ENCODE measurements around the gene NUFIP1. TPM values are rescaled to one million over a fixed set of nuclear protein-coding genes. Genes with fewer than 3 reads are reported as not detected.

Gene NUFIP1
- total and polyA plus RNA-seq, 7 experiments from 2014 or later = 3.7 to 6.6 (median 5.3) TPM

GRCh38 chr13:44934724-44935123 lies 54.5 kb downstream of the NUFIP1 start:
- H3K9me3 Mint-ChIP-seq = peaks cover 0 to 2% (median 0%) of the 10 kb centered on the region in 11 donors
- ATAC-seq = no peak
- H3K4me1 Mint-ChIP-seq = peaks cover 0 to 5% (median 0%) of the 10 kb centered on the region in 7 donors
- peaks cover 0 to 3% (median 0%) of the 10 kb centered on the region in 5 donors for H3K36me3 Mint-ChIP-seq
- Histone ChIP-seq H3K4me3 (ENCODE audit: low read length) (no peak overlapping the region), H3K36me3 (ENCODE audit: control insufficient read depth in 2 of 3, insufficient read depth in 3 of 3, low read length in 3 of 3) (no peaks in the 10 kb centered on the region), H3K9me3 (ENCODE audit: control insufficient read depth in 2 of 3, low read length in 3 of 3) (no peaks in the 10 kb centered on the region), H3K27ac (ENCODE audit: low read depth, low read length) (no peak overlapping the region), H3K27me3 (ENCODE audit: control insufficient read depth in 2 of 2, insufficient read depth in 2 of 2, low read length in 2 of 2) (no peaks in the 10 kb centered on the region), H3K4me1 (ENCODE audit: control insufficient read depth in 2 of 2, insufficient read depth in 2 of 2, low read length in 2 of 2) (no peaks in the 10 kb centered on the region)
- intact Hi-C loops (cut with micrococcal nuclease) = no loop called here
- H3K27ac Mint-ChIP-seq = peak overlapping the region in 1 of 9 donors; percentile 33
- CTCF ChIA-PET = no interaction called here
- DNase-seq = no peak
- POLR2A ChIA-PET = interaction anchor here (0.7 kb wide), 1 partner anchor 16 kb away, joined by 3 read pairs; no protein-coding TSS in a partner anchor
- no peak overlapping the region for H3K4me3 Mint-ChIP-seq
- peaks cover 0 to 5% (median 0%) of the 10 kb centered on the region in 5 donors for H3K27me3 Mint-ChIP-seq

GRCh38 chr13:44932850-44933251 lies 56.4 kb downstream of the NUFIP1 start:
- H3K36me3 Mint-ChIP-seq = peaks cover 0 to 3% (median 0%) of the 10 kb centered on the region in 5 donors
- H3K4me3 Mint-ChIP-seq = no peak overlapping the region
- H3K9me3 Mint-ChIP-seq = peaks cover 0 to 2% (median 0%) of the 10 kb centered on the region in 11 donors
- Histone ChIP-seq H3K36me3 (ENCODE audit: control insufficient read depth in 2 of 3, insufficient read depth in 3 of 3, low read length in 3 of 3) (no peaks in the 10 kb centered on the region), H3K4me3 (ENCODE audit: low read length) (no peak overlapping the region), H3K9me3 (ENCODE audit: control insufficient read depth in 2 of 3, low read length in 3 of 3) (no peaks in the 10 kb centered on the region), H3K27ac (ENCODE audit: low read depth, low read length) (no peak overlapping the region), H3K4me1 (ENCODE audit: control insufficient read depth in 2 of 2, insufficient read depth in 2 of 2, low read length in 2 of 2) (no peaks in the 10 kb centered on the region), H3K27me3 (ENCODE audit: control insufficient read depth in 2 of 2, insufficient read depth in 2 of 2, low read length in 2 of 2) (no peaks in the 10 kb centered on the region)
- H3K27me3 Mint-ChIP-seq = peaks cover 0 to 5% (median 2%) of the 10 kb centered on the region in 5 donors
- ChIA-PET CTCF (interaction anchor here (0.6 kb wide), 1 partner anchor 24 kb away, joined by 3 read pairs; no protein-coding TSS in a partner anchor), POLR2A (no interaction called here)
- no peak for ATAC-seq
- H3K27ac Mint-ChIP-seq = no peak overlapping the region
- intact Hi-C loops (cut with micrococcal nuclease) = no loop called here
- peaks cover 0 to 5% (median 0%) of the 10 kb centered on the region in 7 donors for H3K4me1 Mint-ChIP-seq
- DNase-seq = no peak

- CTCF ChIA-PET = interaction anchor here (0.6 kb wide), 1 partner anchor 25 kb away, joined by 3 read pairs; no protein-coding TSS in a partner anchor
- intact Hi-C loops (cut with micrococcal nuclease) = no loop called here
- ATAC-seq = no peak
- Histone ChIP-seq H3K9me3 (ENCODE audit: control insufficient read depth in 2 of 3, low read length in 3 of 3) (no peaks in the 10 kb centered on the region), H3K27ac (ENCODE audit: low read depth, low read length) (no peak overlapping the region), H3K4me1 (ENCODE audit: control insufficient read depth in 2 of 2, insufficient read depth in 2 of 2, low read length in 2 of 2) (no peaks in the 10 kb centered on the region), H3K36me3 (ENCODE audit: control insufficient read depth in 2 of 3, insufficient read depth in 3 of 3, low read length in 3 of 3) (no peaks in the 10 kb centered on the region), H3K27me3 (ENCODE audit: control insufficient read depth in 2 of 2, insufficient read depth in 2 of 2, low read length in 2 of 2) (no peaks in the 10 kb centered on the region), H3K4me3 (ENCODE audit: low read length) (no peak overlapping the region)
- Mint-ChIP-seq H3K27me3 (peaks cover 0 to 6% (median 4%) of the 10 kb centered on the region in 5 donors), H3K36me3 (peaks cover 0 to 3% (median 0%) of the 10 kb centered on the region in 5 donors), H3K4me1 (peaks cover 0 to 5% (median 0%) of the 10 kb centered on the region in 7 donors), H3K9me3 (peaks cover 0 to 2% (median 0%) of the 10 kb centered on the region in 11 donors), H3K27ac (no peak overlapping the region), H3K4me3 (no peak overlapping the region)
- DNase-seq = no peak
- POLR2A ChIA-PET = no interaction called here
Observed at GRCh38 chr13:44932171-44932849, 57.0 kb downstream of the NUFIP1 start.

- Histone ChIP-seq H3K36me3 (ENCODE audit: control insufficient read depth in 2 of 3, insufficient read depth in 3 of 3, low read length in 3 of 3) (no peaks in the 10 kb centered on the region), H3K27ac (ENCODE audit: low read depth, low read length) (no peak overlapping the region), H3K27me3 (ENCODE audit: control insufficient read depth in 2 of 2, insufficient read depth in 2 of 2, low read length in 2 of 2) (no peaks in the 10 kb centered on the region), H3K4me3 (ENCODE audit: low read length) (no peak overlapping the region), H3K4me1 (ENCODE audit: control insufficient read depth in 2 of 2, insufficient read depth in 2 of 2, low read length in 2 of 2) (no peaks in the 10 kb centered on the region), H3K9me3 (ENCODE audit: control insufficient read depth in 2 of 3, low read length in 3 of 3) (no peaks in the 10 kb centered on the region)
- ATAC-seq = no peak
- intact Hi-C loops (cut with micrococcal nuclease) = no loop called here
- peaks cover 1 to 14% (median 5%) of the 10 kb centered on the region in 5 donors for H3K27me3 Mint-ChIP-seq
- ChIA-PET POLR2A (no interaction called here), CTCF (no interaction called here)
- H3K36me3 Mint-ChIP-seq = no peaks in the 10 kb centered on the region
- H3K4me3 Mint-ChIP-seq = no peak overlapping the region
- no peak for DNase-seq
- no peak overlapping the region for H3K27ac Mint-ChIP-seq
- peaks cover 0 to 5% (median 0%) of the 10 kb centered on the region in 7 donors for H3K4me1 Mint-ChIP-seq
- H3K9me3 Mint-ChIP-seq = peaks cover 0 to 2% (median 0%) of the 10 kb centered on the region in 11 donors
Observed at GRCh38 chr13:44930963-44931623, 58.2 kb downstream of the NUFIP1 start.

- H3K36me3 ChIP-seq (ENCODE audit: control insufficient read depth in 2 of 3, insufficient read depth in 3 of 3, low read length in 3 of 3) = no peaks in the 10 kb centered on the region
- no peaks in the 10 kb centered on the region for H3K4me1 ChIP-seq (ENCODE audit: control insufficient read depth in 2 of 2, insufficient read depth in 2 of 2, low read length in 2 of 2)
- Mint-ChIP-seq H3K27me3 (peaks cover 4 to 18% (median 8%) of the 10 kb centered on the region in 5 donors), H3K4me3 (no peak overlapping the region), H3K4me1 (peaks cover 0 to 5% (median 0%) of the 10 kb centered on the region in 7 donors), H3K36me3 (no peaks in the 10 kb centered on the region), H3K27ac (no peak overlapping the region), H3K9me3 (peaks cover 0 to 2% (median 0%) of the 10 kb centered on the region in 11 donors)
- no peaks in the 10 kb centered on the region for H3K9me3 ChIP-seq (ENCODE audit: control insufficient read depth in 2 of 3, low read length in 3 of 3)
- ATAC-seq (no peak), DNase-seq (no peak)
- H3K4me3 ChIP-seq (ENCODE audit: low read length) = no peak overlapping the region
- ChIA-PET POLR2A (no interaction called here), CTCF (no interaction called here)
- intact Hi-C loops (cut with micrococcal nuclease) = no loop called here
- no peaks in the 10 kb centered on the region for H3K27me3 ChIP-seq (ENCODE audit: control insufficient read depth in 2 of 2, insufficient read depth in 2 of 2, low read length in 2 of 2)
- H3K27ac ChIP-seq (ENCODE audit: low read depth, low read length) = no peak overlapping the region
Observed at GRCh38 chr13:44930280-44930679, 59.0 kb downstream of the NUFIP1 start.

- H3K4me3 Mint-ChIP-seq = no peak overlapping the region
- H3K36me3 ChIP-seq (ENCODE audit: control insufficient read depth in 2 of 3, insufficient read depth in 3 of 3, low read length in 3 of 3) = no peaks in the 10 kb centered on the region
- H3K9me3 ChIP-seq (ENCODE audit: control insufficient read depth in 2 of 3, low read length in 3 of 3) = no peaks in the 10 kb centered on the region
- H3K36me3 Mint-ChIP-seq = no peaks in the 10 kb centered on the region
- POLR2A ChIA-PET = no interaction called here
- peaks cover 7 to 24% (median 14%) of the 10 kb centered on the region in 5 donors for H3K27me3 Mint-ChIP-seq
- intact Hi-C loops (cut with micrococcal nuclease) = no loop called here
- DNase-seq (no peak), ATAC-seq (no peak)
- H3K4me3 ChIP-seq (ENCODE audit: low read length) = no peak overlapping the region
- H3K4me1 Mint-ChIP-seq = peaks cover 0 to 3% (median 0%) of the 10 kb centered on the region in 7 donors
- H3K4me1 ChIP-seq (ENCODE audit: control insufficient read depth in 2 of 2, insufficient read depth in 2 of 2, low read length in 2 of 2) = no peaks in the 10 kb centered on the region
- H3K27ac ChIP-seq (ENCODE audit: low read depth, low read length) = no peak overlapping the region
- no peaks in the 10 kb centered on the region for H3K27me3 ChIP-seq (ENCODE audit: control insufficient read depth in 2 of 2, insufficient read depth in 2 of 2, low read length in 2 of 2)
- peaks cover 0 to 2% (median 0%) of the 10 kb centered on the region in 11 donors for H3K9me3 Mint-ChIP-seq
- CTCF ChIA-PET = no interaction called here
- H3K27ac Mint-ChIP-seq = no peak overlapping the region
Observed at GRCh38 chr13:44929692-44930091, 59.6 kb downstream of the NUFIP1 start.
